HG03066 (cell line): ENCODE measurements around the gene KIZ.
"Not testable (repeated sequence)": the region's sequence is repeated elsewhere in the genome, so short reads cannot be mapped to it uniquely, and the experiment has no call there.

Source experiments
- ATAC-seq: cut with Tn5 transposase; IDR thresholded peaks from one replicate; pipeline ENCODE4 v1.9.1; 2021; ENCODE audit warnings: low read depth; ENCODE audit not compliant: unreplicated experiment

Gene KIZ

DNA sequence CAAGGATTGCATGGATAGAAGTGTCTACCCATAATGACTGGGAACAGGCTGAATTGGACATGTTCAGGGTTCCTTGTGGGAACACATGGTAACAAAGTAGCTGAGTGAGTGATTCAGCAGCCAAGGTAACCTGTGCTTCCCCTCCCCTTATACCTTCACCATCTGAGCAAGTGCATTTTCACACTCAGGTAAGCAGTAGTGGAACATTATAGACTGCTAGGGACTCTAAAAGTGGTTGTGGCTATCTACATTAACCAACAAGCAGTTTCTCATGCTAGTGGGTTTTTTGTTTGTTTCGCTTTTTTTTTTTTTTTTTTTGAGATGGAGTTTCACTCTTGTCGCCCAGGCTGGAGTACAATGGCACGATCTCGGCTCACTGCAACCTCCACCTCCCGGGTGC, 41.4 kb downstream of the KIZ start:
- ATAC-seq = no peak

DNA sequence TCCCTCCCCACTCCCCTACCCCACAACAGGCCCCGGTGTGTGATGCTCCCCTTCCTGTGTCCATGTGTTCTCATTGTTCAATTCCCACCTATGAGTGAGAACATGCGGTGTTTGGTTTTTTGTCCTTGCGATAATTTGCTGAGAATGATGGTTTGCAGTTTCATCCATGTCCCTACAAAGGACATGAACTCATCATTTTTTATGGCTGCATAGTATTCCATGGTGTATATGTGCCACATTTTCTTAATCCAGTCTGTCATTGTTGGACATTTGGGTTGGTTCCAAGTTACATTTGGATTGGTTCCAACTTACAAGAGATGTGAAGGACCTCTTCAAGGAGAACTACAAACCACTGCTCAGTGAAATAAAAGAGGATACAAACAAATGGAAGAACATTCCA, 42.2 kb downstream of the KIZ start:
- not testable (repeated sequence) for ATAC-seq

DNA sequence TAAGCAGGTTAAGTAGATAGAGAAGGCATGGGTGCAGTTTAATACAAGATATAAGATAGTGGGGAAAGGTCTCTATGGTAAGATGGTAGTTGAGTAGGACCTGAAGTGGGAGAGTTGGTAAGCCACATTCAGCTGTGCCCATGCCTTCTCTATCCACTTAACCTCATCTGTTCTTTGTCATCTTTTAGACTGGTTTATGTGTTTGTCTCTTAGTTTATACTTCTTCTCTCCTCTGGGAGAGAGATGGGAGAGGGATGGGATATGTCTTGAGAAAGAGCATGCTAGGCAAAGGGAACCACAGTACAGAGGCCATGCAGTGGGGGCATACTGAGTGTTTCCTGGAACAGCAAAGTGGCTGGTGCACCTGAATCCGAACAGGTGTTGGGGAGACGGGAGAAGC, 46.7 kb downstream of the KIZ start:
- ATAC-seq = no peak

DNA sequence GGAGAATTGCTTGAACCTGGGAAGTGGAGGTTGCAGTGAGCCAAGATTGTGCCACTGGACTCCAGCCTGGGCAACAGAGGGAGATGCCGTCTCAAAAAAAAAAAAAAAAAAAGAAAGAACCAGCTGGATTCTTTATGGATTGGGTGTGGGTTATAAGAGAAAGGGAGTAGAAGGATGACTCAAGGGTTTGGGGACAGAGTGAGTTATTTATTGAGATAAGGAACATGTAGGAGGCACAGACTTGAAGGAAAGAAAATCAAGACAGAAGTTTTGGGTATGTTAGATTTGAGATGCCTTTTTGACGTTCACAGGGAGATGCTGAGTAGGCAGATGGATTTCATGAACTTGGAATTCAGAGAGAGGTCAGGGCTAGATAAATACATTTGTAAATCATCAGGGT, 47.6 kb downstream of the KIZ start:
- no peak for ATAC-seq

DNA sequence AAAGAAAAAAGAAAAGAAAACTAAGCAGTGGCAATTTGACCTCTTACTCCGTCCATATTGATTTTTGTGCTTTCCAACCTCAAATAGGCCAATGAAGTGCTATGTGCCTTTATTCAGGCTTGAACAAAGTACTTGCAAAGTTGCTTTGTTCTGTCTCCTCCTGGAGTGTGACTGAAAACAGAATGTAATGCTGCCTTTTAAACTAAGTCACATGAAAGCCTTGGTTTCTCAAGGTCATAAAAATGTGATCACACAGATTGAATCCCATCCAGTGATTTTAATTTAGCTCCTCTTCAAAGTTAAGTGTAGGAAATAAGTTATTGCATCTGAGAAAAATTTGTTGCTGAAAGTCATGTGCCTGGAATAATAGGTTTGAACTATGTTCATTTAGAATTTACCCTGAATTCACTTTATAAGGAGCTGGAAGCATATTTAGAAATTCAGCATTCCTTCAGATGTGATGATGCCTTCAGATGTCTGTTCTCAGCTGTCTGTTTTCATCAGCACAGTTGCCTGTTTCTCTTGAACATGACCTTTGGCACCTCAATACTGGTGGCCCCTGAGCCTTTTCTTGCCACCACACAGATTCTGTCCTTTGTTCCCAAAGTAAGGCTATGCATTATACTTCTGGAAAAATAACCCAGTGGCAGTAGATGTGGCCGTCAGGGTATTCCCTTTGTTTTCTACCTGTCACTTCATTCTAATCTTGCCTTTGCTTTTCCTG, 48.8 kb downstream of the KIZ start:
- ATAC-seq = no peak

DNA sequence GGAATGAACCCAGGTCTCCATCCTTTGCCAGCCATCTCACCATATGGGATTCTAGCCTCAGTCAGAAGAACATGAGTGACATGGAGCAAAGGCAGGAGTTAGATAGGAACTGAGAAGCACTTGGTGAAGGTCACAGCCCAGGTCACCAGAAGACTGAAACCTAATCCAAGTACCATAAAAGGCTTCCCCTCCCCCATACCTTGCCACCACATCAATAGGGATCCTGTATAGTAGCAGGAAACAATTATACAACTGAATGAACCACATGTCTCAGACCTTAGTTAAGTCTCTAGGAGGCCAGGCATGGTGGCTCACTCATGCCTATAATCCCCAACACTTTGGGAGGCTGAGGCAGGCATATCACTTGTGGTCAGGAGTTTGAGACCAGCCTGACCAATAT, 49.6 kb downstream of the KIZ start:
- ATAC-seq = no peak

DNA sequence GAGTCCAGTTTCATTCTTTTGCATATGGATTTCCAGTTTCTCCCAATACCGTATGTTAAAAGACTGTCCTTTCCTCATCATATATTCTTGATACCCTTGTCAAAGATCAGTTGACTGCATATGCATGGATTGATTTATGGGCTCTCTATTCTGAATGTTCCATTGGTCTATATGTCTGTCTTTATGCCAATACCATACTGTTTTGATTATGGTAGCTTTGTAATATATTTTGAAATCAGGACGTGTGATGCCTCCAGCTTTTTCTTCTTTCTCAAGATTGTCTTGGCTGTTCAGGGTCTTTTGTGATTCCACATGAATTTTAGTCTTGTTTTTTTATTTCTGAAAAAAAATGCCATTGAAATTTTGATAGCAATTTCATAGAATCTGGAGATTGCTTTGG, 51.9 kb downstream of the KIZ start:
- no peak for ATAC-seq

DNA sequence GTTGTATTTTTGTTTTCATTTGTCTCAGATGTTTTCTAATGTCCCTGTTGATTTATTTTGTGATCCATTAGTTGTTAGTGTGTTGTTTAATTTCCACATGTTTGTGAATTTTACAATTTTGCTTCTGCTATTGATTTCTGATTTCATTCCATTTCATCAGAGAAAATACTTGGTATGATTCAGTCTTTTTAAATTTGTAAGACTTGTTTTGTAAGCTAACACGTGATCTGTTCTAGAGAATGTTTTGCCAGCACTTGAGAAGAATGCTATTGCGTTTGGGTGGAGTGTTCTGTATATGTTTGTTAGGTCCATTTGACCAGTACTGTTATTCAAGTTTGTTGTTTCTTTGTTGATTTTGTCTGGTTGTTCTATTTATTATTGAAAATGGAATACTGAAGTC, 53.9 kb downstream of the KIZ start:
- no peak for ATAC-seq

DNA sequence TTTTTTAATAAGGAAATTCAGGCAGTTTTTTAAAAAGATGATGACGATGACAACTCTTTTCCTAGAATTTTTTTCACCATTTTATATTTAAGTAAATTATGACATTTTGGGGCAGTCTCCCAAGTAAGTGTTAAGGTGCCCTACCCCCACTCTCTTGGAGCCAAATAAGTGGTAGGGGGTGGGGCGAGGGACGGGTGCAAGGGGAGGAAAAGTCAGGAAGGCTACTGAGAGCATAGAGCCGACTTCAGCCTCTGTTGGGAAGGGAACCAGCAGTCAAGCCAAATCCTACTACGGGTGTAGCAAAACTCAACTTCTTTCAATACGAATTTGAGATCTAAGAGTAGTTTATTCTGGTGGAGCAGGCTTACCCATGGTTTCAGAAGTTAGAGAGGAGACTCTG, 54.4 kb downstream of the KIZ start:
- no peak for ATAC-seq

DNA sequence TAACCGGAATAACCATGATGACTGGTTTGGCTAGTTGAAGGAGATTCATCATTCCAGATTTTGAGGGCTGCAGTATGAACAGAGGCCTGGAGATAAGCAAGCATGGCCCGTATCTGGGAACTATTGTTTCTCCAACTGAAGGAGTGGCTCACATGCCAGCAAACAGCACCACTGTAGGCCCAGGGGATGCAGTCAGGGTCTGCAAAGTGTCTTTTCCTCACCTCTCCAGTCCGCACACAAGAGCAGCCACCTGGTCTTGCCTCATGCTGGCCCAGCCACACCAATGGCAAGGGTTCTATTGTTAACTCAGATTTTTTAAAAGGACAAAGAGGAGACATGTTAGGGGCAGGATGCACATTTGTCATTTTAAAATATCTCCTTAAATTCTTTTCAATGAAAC, 55.1 kb downstream of the KIZ start:
- ATAC-seq = no peak

DNA sequence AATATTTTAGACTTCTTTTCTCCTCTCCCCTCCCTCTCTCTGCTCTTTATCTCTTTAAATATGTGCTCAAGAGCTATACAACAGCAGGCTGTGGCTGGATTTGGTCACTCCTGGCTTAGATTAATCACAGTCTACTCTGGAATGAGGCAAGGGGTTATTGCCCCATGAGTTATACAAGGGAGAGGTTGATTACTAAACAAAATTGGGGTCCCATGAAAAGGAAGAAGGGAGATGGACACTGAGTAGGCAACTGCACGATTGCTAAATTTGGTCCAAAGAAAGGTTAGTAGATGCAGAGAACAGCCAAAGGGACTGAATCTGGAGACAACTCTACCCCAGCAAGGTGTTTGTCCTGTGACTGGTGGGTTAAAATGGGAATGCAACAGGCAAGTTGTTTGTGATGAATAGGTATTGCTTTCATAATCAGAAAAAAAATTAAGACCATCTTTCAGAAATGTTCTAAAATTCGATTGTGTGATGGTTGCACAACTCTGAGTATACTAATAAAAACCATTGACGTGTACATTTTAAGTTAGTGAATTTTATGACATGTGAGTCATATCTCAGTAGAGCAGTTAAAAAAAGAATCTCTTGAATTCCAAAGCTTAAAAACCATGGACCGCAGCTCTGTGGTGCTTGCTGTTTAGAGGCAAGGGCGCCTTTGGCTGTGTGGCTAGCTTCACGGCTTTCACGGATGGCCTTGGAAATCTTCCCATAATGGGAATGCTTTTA, 57.1 kb downstream of the KIZ start:
- ATAC-seq = no peak

DNA sequence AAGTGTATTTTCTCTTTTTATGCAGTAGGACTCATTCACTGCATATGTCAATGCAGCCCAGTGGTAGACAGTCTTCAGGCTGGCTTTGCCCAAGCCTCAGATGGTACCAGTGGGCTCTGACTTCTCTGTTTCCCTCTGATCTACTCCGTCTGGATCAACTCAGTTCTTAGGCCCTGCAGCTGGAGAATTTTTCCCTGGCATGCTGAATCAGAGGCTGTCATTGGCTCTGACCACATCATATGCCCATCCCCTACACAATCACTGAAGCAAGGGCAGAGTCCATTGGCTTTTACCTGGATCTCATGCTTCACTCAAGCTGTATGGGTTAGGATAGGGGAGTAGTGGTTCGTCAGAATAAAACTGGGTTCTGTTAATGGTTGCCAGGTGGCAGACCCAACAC, 57.8 kb downstream of the KIZ start:
- ATAC-seq = no peak

DNA sequence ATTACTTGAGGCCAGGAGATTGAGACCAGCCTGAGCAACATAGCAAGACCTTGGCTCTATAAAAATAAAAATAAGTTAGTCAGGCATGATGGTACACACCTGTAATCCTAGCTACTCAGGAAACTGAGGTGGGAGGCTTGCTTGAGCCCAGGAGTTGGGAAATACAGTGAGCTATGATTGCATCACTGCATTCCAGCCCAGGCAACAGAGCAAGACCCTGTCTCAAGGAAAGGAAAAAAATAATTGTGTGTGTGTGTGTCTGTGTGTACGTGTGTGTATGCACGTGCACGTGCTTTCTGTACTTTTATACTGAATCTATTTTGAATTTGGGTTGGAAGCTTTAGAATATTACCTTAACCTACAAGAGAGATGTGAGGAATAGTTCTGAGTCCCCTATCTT, 58.9 kb downstream of the KIZ start:
- no peak for ATAC-seq

DNA sequence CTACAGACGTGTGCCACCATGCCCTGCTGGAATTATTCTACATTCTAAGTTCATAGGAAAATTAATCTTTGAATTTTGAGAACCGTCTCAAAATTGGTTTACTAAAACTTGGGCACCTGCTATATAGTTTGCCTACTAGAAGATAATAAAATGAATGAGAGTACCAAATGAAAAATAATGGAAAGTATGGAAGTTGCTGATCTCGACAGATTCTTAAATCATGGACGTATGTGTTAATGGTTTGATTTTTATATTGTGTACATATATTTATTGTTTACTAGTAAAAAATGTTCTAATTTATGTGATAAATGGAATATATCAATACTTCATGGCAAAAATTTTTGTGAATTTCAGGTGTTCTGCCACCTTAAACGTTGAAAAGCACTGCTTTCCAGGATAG, 60.0 kb downstream of the KIZ start:
- no peak for ATAC-seq

DNA sequence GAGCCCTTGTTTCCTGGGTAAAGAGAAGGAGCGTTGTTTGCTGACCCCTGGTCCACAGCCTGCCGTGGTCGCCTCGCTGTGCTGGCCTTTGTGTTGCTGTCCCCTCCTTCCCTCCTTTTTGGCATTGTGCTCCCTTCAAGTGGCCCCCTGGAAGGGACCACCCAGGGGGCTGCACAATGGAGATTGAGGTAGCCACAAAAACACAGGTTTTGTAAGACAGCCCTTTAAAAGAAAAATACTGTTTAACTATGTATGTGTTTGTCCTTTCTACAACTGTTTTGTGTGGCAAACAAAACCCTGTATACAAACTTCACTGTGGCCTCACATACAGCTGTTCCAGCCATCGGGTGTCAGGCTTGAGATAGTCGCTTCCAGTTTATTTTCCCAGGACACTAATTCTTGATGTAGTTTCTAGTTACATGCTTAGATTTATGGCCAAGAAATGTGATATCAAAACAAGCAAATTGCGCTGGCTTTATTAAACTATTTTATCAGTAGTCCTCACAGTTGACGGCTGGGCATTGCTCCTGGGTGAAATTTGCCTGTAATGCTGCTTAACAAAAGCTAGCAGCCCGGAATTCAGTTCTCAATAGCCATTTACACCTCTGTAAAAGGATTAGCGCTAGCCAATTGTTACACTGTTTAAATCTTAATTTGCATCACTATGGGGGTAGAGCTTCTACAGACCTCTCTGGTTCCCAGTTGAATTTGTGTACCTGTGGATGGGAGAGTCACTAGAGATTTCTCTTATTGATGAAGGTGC, 64.1 kb downstream of the KIZ start:
- ATAC-seq = no peak

DNA sequence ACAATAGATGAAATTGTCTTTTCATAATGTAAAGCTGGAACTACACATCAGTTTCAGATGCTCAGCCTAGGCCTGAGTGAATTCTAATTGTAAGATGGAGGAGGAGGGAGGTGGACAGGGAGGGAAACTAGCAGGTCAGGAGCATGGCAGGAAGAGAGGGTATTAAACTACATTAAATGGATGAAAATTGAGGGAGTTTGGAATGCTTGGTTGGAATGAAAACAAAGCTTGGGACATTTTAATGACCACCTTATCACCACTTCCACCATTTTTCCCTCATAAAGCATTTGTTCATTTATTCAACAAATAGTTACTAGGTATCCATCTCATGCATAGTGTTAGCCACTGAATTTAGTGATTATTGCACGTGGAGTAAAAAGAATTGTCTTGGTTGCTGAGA, 65.0 kb downstream of the KIZ start:
- ATAC-seq = no peak

DNA sequence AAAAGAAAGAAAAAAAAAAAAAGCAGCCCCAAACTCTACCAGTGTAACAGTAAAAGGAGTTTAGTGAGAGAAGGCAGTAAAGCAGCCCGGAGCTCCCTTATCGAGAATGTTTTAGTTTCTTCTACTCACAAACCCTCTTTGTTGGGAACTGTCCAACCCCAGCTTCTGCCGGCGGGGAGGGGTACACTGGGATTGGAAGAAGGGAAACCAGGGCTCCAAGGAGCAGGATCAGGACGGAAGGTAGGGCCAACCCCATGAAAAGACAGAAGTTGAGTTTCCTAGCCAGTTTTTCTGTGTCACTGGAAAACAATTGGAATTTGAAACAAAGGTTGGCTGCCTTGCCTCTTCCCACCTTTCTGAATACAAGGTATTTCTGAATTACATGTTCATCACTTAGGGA, 66.0 kb downstream of the KIZ start:
- ATAC-seq = no peak

DNA sequence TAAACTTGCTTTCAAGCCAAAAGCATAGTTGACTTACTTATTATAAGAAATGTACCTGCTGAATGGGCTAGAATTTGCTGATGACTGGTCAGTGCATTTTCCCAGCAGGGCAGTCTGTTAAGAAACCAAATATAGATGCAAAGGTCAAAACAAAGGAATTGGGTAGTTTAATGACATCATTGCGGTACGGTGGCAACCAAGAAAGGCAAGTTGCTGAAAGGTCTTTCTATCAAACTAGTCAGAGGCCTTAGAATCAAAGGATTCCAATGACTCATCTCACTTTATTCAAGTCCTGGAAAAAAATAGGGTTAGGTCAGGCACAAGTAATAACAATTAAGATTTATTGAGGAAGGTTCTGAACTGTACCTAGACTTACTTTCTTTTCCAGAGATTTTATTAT, 76.4 kb downstream of the KIZ start:
- ATAC-seq = no peak

DNA sequence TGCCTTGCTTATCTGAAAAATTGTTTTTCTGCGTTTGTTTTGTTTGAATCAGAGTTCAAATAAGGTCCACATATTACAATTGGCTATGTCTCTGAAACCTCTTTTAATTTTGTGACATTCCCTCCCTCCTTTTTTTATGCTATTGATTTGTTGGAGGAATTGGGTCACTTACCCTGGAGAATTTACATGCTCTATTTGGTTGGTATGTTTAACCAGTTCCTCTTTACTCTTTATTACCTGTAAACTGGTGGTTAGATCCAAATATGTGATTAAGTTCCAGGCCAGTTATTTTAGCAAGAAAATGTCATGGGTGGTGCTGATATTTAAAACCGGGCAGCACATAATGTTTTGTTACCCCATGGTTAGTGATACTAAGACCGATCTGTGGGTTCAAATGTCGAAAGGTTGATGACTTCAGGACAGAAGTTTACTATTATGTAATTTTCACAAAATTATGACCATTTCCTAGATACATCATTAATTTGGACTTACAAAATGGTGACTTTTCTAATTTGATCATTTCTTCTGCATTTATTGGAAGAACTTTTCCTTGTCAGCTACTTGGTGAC, 77.3 kb downstream of the KIZ start:
- ATAC-seq = no peak

DNA sequence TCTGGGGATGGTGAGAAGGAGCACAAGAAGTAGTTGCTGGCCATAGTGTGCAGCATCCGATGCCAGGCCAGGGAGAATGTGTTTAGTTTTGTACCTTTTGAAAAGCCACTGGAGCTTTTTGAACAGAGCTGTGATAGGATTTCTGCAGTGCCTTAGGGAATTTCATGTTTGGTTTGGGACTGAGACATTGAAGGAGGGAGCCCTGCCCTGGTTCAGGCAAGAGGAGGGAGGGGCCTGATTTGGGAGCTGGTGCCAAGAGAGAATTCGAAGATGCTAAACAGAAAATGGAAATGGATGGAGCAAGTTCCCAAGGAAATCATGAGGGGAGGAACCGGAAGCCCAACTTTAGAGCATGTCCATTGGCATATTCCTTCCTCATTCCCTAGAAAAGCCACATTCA, 80.7 kb downstream of the KIZ start:
- ATAC-seq = no peak

DNA sequence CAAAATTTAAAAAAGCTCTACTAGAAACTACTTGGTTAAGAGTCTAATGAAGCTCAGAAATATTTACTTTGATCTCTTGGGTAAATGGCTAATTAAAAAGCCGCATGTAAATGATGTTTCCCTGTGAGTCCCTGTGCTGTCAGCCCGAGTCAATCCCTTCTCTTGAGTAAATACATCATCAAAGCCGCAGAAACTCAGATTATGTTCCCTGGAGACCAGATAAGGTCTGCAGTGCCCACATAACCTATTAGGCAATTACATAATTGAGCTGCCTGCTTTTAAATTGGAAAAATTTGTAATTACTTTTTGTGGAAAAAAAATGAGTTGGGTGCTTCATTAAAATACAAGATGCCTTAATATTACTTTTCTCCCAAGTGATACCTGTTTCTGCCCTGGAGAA, 83.1 kb downstream of the KIZ start:
- no peak for ATAC-seq
